NCI-H2029 (cell line): ENCODE results near the gene DPY19L2.
A peak's percentile ranks its signal among the peaks of the same experiment; 100 is the strongest.
"Not testable (repeated sequence)": the region's sequence is repeated elsewhere in the genome, so short reads cannot be mapped to it uniquely, and the experiment has no call there.

Source experiments
- DNase-seq: peaks from one replicate; lab custom pipeline; 2025; lab: John Stamatoyannopoulos, UW

DPY19L2 gene

GRCh38 chr12:63668028-63668799 lies at the start of gene DPY19L2:
Gene DPY19L2 (minus strand): TSS chr12:63668493. CDS start chr12:63668393, 100 bp downstream.
- DNase-seq = peak; percentile 78

- DNase-seq = not testable (repeated sequence)
These were observed 48.6 kb upstream of the DPY19L2 start for GRCh38 chr12:63716891-63717290.

GRCh38 chr12:63715107-63715625 lies 46.9 kb upstream of the DPY19L2 start:
- DNase-seq = not testable (repeated sequence)

GRCh38 chr12:63714409-63714808 lies 46.1 kb upstream of the DPY19L2 start:
- not testable (repeated sequence) for DNase-seq

GRCh38 chr12:63713681-63714075 lies 45.4 kb upstream of the DPY19L2 start:
- not testable (repeated sequence) for DNase-seq

- not testable (repeated sequence) for DNase-seq
These were observed 44.8 kb upstream of the DPY19L2 start for GRCh38 chr12:63712979-63713680.

GRCh38 chr12:63712376-63712974 lies 44.2 kb upstream of the DPY19L2 start:
- not testable (repeated sequence) for DNase-seq

- not testable (repeated sequence) for DNase-seq
These were observed 43.0 kb upstream of the DPY19L2 start for GRCh38 chr12:63711339-63711738.

GRCh38 chr12:63706336-63706735 lies 38.0 kb upstream of the DPY19L2 start:
- no peak for DNase-seq

GRCh38 chr12:63699678-63700382 lies 31.5 kb upstream of the DPY19L2 start:
- DNase-seq = not testable (repeated sequence)

- DNase-seq = not testable (repeated sequence)
These were observed 30.7 kb upstream of the DPY19L2 start for GRCh38 chr12:63699011-63699410.

- not testable (repeated sequence) for DNase-seq
These were observed 22.5 kb upstream of the DPY19L2 start for GRCh38 chr12:63690837-63691236.

GRCh38 chr12:63689141-63689540 lies 20.8 kb upstream of the DPY19L2 start:
- not testable (repeated sequence) for DNase-seq

- DNase-seq = not testable (repeated sequence)
These were observed 18.3 kb upstream of the DPY19L2 start for GRCh38 chr12:63686623-63687022.

GRCh38 chr12:63685789-63686188 lies 17.5 kb upstream of the DPY19L2 start:
- not testable (repeated sequence) for DNase-seq

- not testable (repeated sequence) for DNase-seq
These were observed 14.3 kb upstream of the DPY19L2 start for GRCh38 chr12:63682617-63683016.

GRCh38 chr12:63680758-63681157 lies 12.5 kb upstream of the DPY19L2 start:
- not testable (repeated sequence) for DNase-seq

- not testable (repeated sequence) for DNase-seq
These were observed 4.3 kb upstream of the DPY19L2 start for GRCh38 chr12:63672550-63672949.

- DNase-seq = not testable (repeated sequence)
These were observed 1.6 kb upstream of the DPY19L2 start for GRCh38 chr12:63669936-63670335.

- DNase-seq = not testable (repeated sequence)
These were observed 1.1 kb upstream of the DPY19L2 start for GRCh38 chr12:63669427-63669826.

- DNase-seq = not testable (repeated sequence)
These were observed 590 bp upstream of the DPY19L2 start for GRCh38 chr12:63668800-63669365.
